Left ventricle myocardium inferior (tissue), 1 donor: ENCODE data around the gene MAP7D3. TPM values are rescaled to one million over a fixed set of nuclear protein-coding genes. Genes with fewer than 3 reads are reported as not detected.

Source experiments
- DNase-seq: peaks from one replicate; pipeline ENCODE4 v3.0.0-alpha.2; 2020
- H3K27ac ChIP-seq: fragments of 200-600 bp; replicated peaks from 2 replicates; pipeline ENCODE4 v1.8.0; 2021
- H3K27me3 ChIP-seq: fragments of 200-600 bp; 2 replicates; pipeline ENCODE4 v1.8.0; 2021; ENCODE audit warnings: low read depth
- H3K36me3 ChIP-seq: fragments of 200-600 bp; 2 replicates; pipeline ENCODE4 v1.8.0; 2021
- H3K4me1 ChIP-seq: fragments of 200-600 bp; 2 replicates; pipeline ENCODE4 v1.8.0; 2021
- H3K4me3 ChIP-seq: fragments of 200-600 bp; 2 replicates; pipeline ENCODE4 v1.8.0; 2021; ENCODE audit warnings: mild to moderate bottlenecking, moderate library complexity
- H3K9me3 ChIP-seq: fragments of 200-600 bp; replicated peaks from 2 replicates; pipeline ENCODE4 v1.8.0; 2021
- CTCF ChIP-seq: fragments of 200-600 bp; IDR thresholded peaks from 2 replicates; pipeline ENCODE4 v1.8.0; 2021; ENCODE audit warnings: antibody characterized with exemption, mild to moderate bottlenecking, borderline replicate concordance
- intact Hi-C: fragments of 100-400 bp; cut with micrococcal nuclease; formaldehyde crosslinking; loops from one replicate; pipeline ENCODE4 v1.11.0; 2022
- total RNA-seq: library from RNA; stranded (reverse); fragmentation: NEBNext Ultra II Directional; extraction: Animal tissue kit (Norgen Biotek cat#: 25700); gene quantifications from one replicate; pipeline ENCODE4 v1.2.1, GENCODE V29; 2021
- donor health status: DM: no; HTN: yes; CAD: no; lungs with severe emphysema.

The MAP7D3 gene
- total RNA-seq, 1 donor from 2014 or later = 13.8 TPM

DNA sequence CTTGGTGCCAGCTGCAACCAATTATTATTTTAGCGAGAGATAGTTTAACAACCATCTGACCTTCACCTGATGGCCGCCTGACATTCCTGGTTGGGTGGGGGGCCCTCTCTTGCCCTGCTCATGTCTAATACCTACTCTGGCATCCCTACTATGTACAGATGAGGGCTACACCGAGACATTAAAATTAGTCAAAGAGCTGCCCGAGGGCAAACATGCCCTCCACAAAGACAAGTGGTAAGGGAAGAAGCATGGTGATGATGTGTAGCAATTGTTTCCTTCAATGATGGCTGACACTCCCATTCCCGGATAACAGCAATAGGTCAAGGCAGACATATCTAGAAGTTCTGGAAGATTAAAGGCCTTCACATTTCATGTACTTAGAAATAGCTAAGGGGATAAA is 49.6 kb downstream of the MAP7D3 start:
- H3K27ac ChIP-seq = peak overlapping the region; percentile 87
- no peaks in the 10 kb centered on the region for H3K27me3 ChIP-seq
- H3K36me3 ChIP-seq = peaks cover 4% of the 10 kb centered on the region
- no peaks in the 10 kb centered on the region for H3K9me3 ChIP-seq
- intact Hi-C loops = no loop called here
- no peak for TF ChIP-seq CTCF
- DNase-seq = no peak
- peak overlapping the region; percentile 57 for H3K4me3 ChIP-seq
- peaks cover 82% of the 10 kb centered on the region for H3K4me1 ChIP-seq

DNA sequence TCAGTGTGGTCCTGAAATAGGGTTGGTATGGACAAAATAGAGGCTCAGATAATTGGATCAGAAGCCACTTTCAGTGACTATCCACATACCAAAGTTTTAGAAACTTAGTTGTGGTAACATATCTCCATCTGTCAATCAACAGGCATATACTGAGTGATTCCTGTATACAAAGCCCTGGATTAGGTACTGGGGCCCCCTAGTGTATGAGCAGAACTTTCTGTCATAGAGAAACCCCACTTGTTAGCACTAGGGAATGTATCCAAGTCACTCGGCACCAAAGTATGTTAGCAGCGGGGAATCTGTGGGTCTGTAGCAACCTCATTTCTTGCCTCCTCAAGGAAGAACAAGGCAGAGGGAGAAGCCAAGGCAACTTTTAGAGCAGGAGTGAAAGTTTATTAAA is 50.7 kb downstream of the MAP7D3 start:
- Histone ChIP-seq H3K9me3 (no peaks in the 10 kb centered on the region), H3K27me3 (no peaks in the 10 kb centered on the region), H3K4me3 (peak overlapping the region; percentile 57), H3K27ac (peak overlapping the region; percentile 87), H3K36me3 (no peaks in the 10 kb centered on the region), H3K4me1 (peaks cover 82% of the 10 kb centered on the region)
- no peak for DNase-seq
- peak; percentile 52 for TF ChIP-seq CTCF
- intact Hi-C loops = no loop called here

DNA sequence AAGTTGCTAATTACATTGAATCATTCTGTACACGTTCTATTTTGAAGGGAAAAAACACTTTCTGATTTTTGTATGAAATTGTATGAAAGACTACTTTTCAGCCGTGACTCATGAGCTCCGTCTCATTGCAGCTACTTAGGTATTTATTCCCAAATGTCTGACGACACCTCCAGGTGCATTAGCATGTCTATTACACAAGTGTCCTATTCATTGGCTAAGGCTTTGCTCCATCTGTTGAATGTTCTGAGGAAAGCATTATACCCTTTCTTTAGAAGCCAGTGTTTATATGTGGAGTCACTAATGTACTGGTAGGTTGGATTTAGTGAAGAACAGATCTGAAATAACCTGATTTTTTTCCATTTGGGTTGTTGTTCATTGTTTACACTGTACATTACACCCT is 51.8 kb downstream of the MAP7D3 start:
- intact Hi-C loops = no loop called here
- Histone ChIP-seq H3K27ac (peak overlapping the region; percentile 87), H3K4me3 (peak overlapping the region; percentile 57), H3K4me1 (peaks cover 82% of the 10 kb centered on the region), H3K9me3 (no peaks in the 10 kb centered on the region), H3K36me3 (no peaks in the 10 kb centered on the region), H3K27me3 (no peaks in the 10 kb centered on the region)
- DNase-seq = no peak
- no peak for TF ChIP-seq CTCF

GRCh38 chrX:136198678-136199243 is 52.4 kb downstream of the MAP7D3 start:
- Histone ChIP-seq H3K27me3 (no peaks in the 10 kb centered on the region), H3K27ac (peak overlapping the region; percentile 87), H3K4me1 (peaks cover 82% of the 10 kb centered on the region), H3K4me3 (peak overlapping the region; percentile 57), H3K36me3 (no peaks in the 10 kb centered on the region), H3K9me3 (no peaks in the 10 kb centered on the region)
- intact Hi-C loops = no loop called here
- DNase-seq = no peak
- no peak for TF ChIP-seq CTCF

DNA sequence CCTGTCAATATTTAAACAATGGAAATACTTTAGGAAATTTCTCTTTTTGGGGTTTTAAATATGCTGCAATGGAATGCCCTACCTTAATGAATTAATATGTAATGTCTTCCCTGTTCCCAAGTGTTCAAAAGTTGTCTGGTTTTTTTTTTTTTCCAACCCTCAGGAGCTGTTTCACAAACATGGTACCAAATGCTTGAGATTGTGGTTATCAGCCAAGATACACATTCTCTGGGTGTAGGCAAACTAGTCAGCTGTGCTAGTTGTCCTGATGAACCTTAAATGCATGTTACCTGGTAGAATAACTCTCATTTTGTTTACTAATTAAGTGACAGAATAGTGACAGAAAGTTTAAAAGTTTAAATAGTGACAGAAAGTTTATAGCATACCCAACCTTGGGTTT is 53.2 kb downstream of the MAP7D3 start:
- H3K4me1 ChIP-seq = peaks cover 82% of the 10 kb centered on the region
- peak overlapping the region; percentile 87 for H3K27ac ChIP-seq
- no peaks in the 10 kb centered on the region for H3K9me3 ChIP-seq
- H3K36me3 ChIP-seq = no peaks in the 10 kb centered on the region
- DNase-seq = no peak
- H3K27me3 ChIP-seq = no peaks in the 10 kb centered on the region
- no peak for TF ChIP-seq CTCF
- intact Hi-C loops = no loop called here
- peak overlapping the region; percentile 57 for H3K4me3 ChIP-seq
